Measurements from ENCODE around the gene CCNG2. TPM values are rescaled to one million over a fixed set of nuclear protein-coding genes. Genes with fewer than 3 reads are reported as not detected.

The CCNG2 gene
- total and polyA plus RNA-seq, 10 of the 15 experiments (the other 5 are each of a cell fraction or from before 2014, with no cell fraction given), result 1.9 to 70.6 (median 5.9) TPM

GRCh38 chr4:77202491-77202890 lies 45.5 kb downstream of the CCNG2 start:
- peaks cover under 1% of the 10 kb centered on the region; the same call in 1 of the 2 replicates for H3K4me1 ChIP-seq (ENCODE audit: control insufficient read depth, insufficient read depth, low read length)
- H3K9me3 ChIP-seq (replicated peaks; ENCODE audit: control insufficient read depth, insufficient read depth, low read length), result no peaks in the 10 kb centered on the region
- TF ChIP-seq ZBTB11 (CRISPR knock-in tag; IDR thresholded peaks at IDR 0.05) (no peak), SMAD5 (IDR thresholded peaks at IDR 0.05; ENCODE audit: low read depth) (no peak), IRF4 (IDR thresholded peaks at IDR 0.05; ENCODE audit: low read depth, low read length) (no peak), RELB (IDR thresholded peaks at IDR 0.05; ENCODE audit: low read depth) (no peak), ZSCAN29 (IDR thresholded peaks at IDR 0.05) (no peak)
- DNase-seq (ENCODE audit: low read depth, low spot score) (no peak), FAIRE-seq (no peak), ATAC-seq (no peak)
- no peaks in the 10 kb centered on the region for H3K79me2 ChIP-seq (ENCODE audit: control insufficient read depth, insufficient read depth, low read length)
- no peak overlapping the region for H2AFZ ChIP-seq (ENCODE audit: control insufficient read depth, low read depth, low read length)
- H4K20me1 ChIP-seq (ENCODE audit: control insufficient read depth, insufficient read depth), result no peaks in the 10 kb centered on the region
- SMC1A ChIA-PET (ENCODE audit: uncharacterized antibody, unreplicated experiment), result interaction anchor here (0.7 to 12.8 kb wide), 32 partner anchors 9 to 469 kb away, joined by 3 to 286 read pairs (median 8); partner anchors contain the start of gene CCNG2
- no peak overlapping the region for H3K9ac ChIP-seq (ENCODE audit: control insufficient read depth, insufficient read depth, low read length)
- POLR2A ChIA-PET, result interaction anchor here (0.6 to 2.2 kb wide), 5 partner anchors 9 to 541 kb away, joined by 3 to 10 read pairs (median 4); partner anchors contain the start of gene CCNI
- 11% methylated on average over 1 of the region's 1 CpG for WGBS (ENCODE audit: insufficient coverage, insufficient replicate concordance, low lambda C conversion rate, missing lambda C conversion rate)
- RAD21 ChIA-PET (ENCODE audit: unreplicated experiment), result interaction anchor here (0.9 to 9.4 kb wide), 24 partner anchors 8 to 772 kb away, joined by 3 to 229 read pairs (median 8); partner anchors contain the start of genes CCNG2 and CCNI
- H3K4me2 ChIP-seq (ENCODE audit: control insufficient read depth, insufficient read depth), result no peak overlapping the region
- H3K27me3 ChIP-seq (replicated peaks in 1 of 2; ENCODE audit: control insufficient read depth in 2 of 2, insufficient read depth in 2 of 2, low read length in 1 of 2), result no peaks in the 10 kb centered on the region
- BruUV-seq (replicated peaks), result no TSS peak
- CTCF ChIA-PET, result interaction anchor here (0.7 to 16.8 kb wide), 34 partner anchors 8 to 766 kb away, joined by 3 to 535 read pairs (median 8); no protein-coding TSS in a partner anchor
- H3K4me3 ChIP-seq, result no peak overlapping the region
- H3K36me3 ChIP-seq (ENCODE audit: control insufficient read depth in 2 of 2, insufficient read depth in 2 of 2, low read length in 1 of 2), result no peaks in the 10 kb centered on the region
- in situ Hi-C loops (cut with MboI) (loop anchor here (10.0 kb wide), 1 partner anchor 688 kb away; no protein-coding TSS in a partner anchor), intact Hi-C loops (cut with micrococcal nuclease; ENCODE audit: unreplicated experiment) (loop anchor here (2.0 to 5.0 kb wide), 2 partner anchors 44 to 690 kb away; no protein-coding TSS in a partner anchor)
- no peak overlapping the region for H3K27ac ChIP-seq (ENCODE audit: control insufficient read depth, insufficient read depth)

Measured in GM12878 (cell line).